Glutamatergic neuron (in vitro differentiated cells): ENCODE results near the gene DLK1. TPM values are rescaled to one million over a fixed set of nuclear protein-coding genes. Genes with fewer than 3 reads are reported as not detected.
A peak's percentile ranks its signal among the peaks of the same experiment; 100 is the strongest.

Experiments
- DNase-seq: peaks from one replicate; pipeline ENCODE4 v3.0.0; 2022
- H3K27ac Mint-ChIP-seq: one replicate; pipeline ENCODE4 v1.8.0; 2020; ENCODE audit warnings: mild to moderate bottlenecking, mixed read lengths, inconsistent platforms; ENCODE audit not compliant: unreplicated experiment
- H3K27me3 Mint-ChIP-seq: one replicate; pipeline ENCODE4 v1.8.0; 2020; ENCODE audit warnings: mild to moderate bottlenecking, moderate library complexity, mixed read lengths, inconsistent platforms; ENCODE audit not compliant: unreplicated experiment
- H3K36me3 Mint-ChIP-seq: one replicate; pipeline ENCODE4 v1.8.0; 2020; ENCODE audit warnings: mild to moderate bottlenecking, mixed read lengths, inconsistent platforms; ENCODE audit not compliant: unreplicated experiment
- H3K4me1 Mint-ChIP-seq: one replicate; pipeline ENCODE4 v1.8.0; 2020; ENCODE audit warnings: mild to moderate bottlenecking, low read depth, mixed read lengths, inconsistent platforms; ENCODE audit not compliant: unreplicated experiment
- H3K4me3 Mint-ChIP-seq: one replicate; pipeline ENCODE4 v1.8.0; 2020; ENCODE audit warnings: mild to moderate bottlenecking, mixed read lengths, inconsistent platforms; ENCODE audit not compliant: unreplicated experiment
- H3K9me3 Mint-ChIP-seq: one replicate; pipeline ENCODE4 v1.8.0; 2020; ENCODE audit warnings: mild to moderate bottlenecking, moderate library complexity, mixed read lengths, inconsistent platforms; ENCODE audit not compliant: unreplicated experiment
- CTCF ChIP-seq: fragments of 200-600 bp; sonication (generic); IDR thresholded peaks from one replicate; pipeline ENCODE4 v1.5.0; 2021; ENCODE audit not compliant: partially characterized antibody, unreplicated experiment
- total RNA-seq: library from RNA; stranded (reverse); fragmentation: NEBNext Ultra II Directional; extraction: Animal tissue kit (Norgen Biotek cat#: 25700); gene quantifications from one replicate; pipeline ENCODE4 v1.2.1, GENCODE V29; 2021; ENCODE audit not compliant: unreplicated experiment

The DLK1 gene
- total RNA-seq, 1 donor from 2014 or later = 37.3 TPM

GRCh38 chr14:100777818-100778525 lies 51.3 kb downstream of the DLK1 start:
- Mint-ChIP-seq H3K27me3 (peaks cover 6% of the 10 kb centered on the region), H3K9me3 (no peaks in the 10 kb centered on the region), H3K4me1 (peaks cover 7% of the 10 kb centered on the region), H3K4me3 (no peak overlapping the region), H3K36me3 (no peaks in the 10 kb centered on the region), H3K27ac (no peak overlapping the region)
- TF ChIP-seq CTCF = peak; percentile 8
- no peak for DNase-seq

GRCh38 chr14:100778526-100778882 lies 51.8 kb downstream of the DLK1 start:
- H3K27me3 Mint-ChIP-seq = peaks cover 6% of the 10 kb centered on the region
- H3K9me3 Mint-ChIP-seq = no peaks in the 10 kb centered on the region
- no peak for DNase-seq
- H3K36me3 Mint-ChIP-seq = no peaks in the 10 kb centered on the region
- H3K4me1 Mint-ChIP-seq = peaks cover 7% of the 10 kb centered on the region
- no peak overlapping the region for H3K4me3 Mint-ChIP-seq
- H3K27ac Mint-ChIP-seq = no peak overlapping the region
- no peak for TF ChIP-seq CTCF

- no peak for TF ChIP-seq CTCF
- Mint-ChIP-seq H3K4me3 (no peak overlapping the region), H3K27ac (no peak overlapping the region), H3K4me1 (peaks cover 9% of the 10 kb centered on the region), H3K9me3 (no peaks in the 10 kb centered on the region), H3K27me3 (peaks cover 8% of the 10 kb centered on the region), H3K36me3 (no peaks in the 10 kb centered on the region)
- no peak for DNase-seq
These were observed 52.4 kb downstream of the DLK1 start for GRCh38 chr14:100778951-100779690.

- H3K4me1 Mint-ChIP-seq = peaks cover 12% of the 10 kb centered on the region
- no peak for TF ChIP-seq CTCF
- H3K4me3 Mint-ChIP-seq = no peak overlapping the region
- peaks cover 10% of the 10 kb centered on the region for H3K27me3 Mint-ChIP-seq
- H3K9me3 Mint-ChIP-seq = no peaks in the 10 kb centered on the region
- no peak for DNase-seq
- no peaks in the 10 kb centered on the region for H3K36me3 Mint-ChIP-seq
- H3K27ac Mint-ChIP-seq = no peak overlapping the region
These were observed 53.0 kb downstream of the DLK1 start for GRCh38 chr14:100779691-100780080.

GRCh38 chr14:100780246-100780645 lies 53.6 kb downstream of the DLK1 start:
- Mint-ChIP-seq H3K27ac (no peak overlapping the region), H3K27me3 (peaks cover 10% of the 10 kb centered on the region), H3K36me3 (no peaks in the 10 kb centered on the region), H3K4me3 (no peak overlapping the region), H3K4me1 (peaks cover 16% of the 10 kb centered on the region), H3K9me3 (peaks cover 4% of the 10 kb centered on the region)
- no peak for TF ChIP-seq CTCF
- no peak for DNase-seq
